Body of pancreas (tissue), 4 donors: ENCODE measurements around the gene RNU6-9. TPM values are rescaled to one million over a fixed set of nuclear protein-coding genes. Genes with fewer than 3 reads are reported as not detected.
"Not testable (repeated sequence)": the region's sequence is repeated elsewhere in the genome, so short reads cannot be mapped to it uniquely, and the experiment has no call there.

Experiments used
- ATAC-seq: fragments of 150-250 bp; one replicate; pipeline ENCODE4 v1.9.1; 2016
- DNase-seq, 4 donors: peaks; one replicate each; pipeline ENCODE4 v3.0.0-alpha.2; 2019
- H3K27ac ChIP-seq, 4 donors: fragments of 200-600 bp; sonication (generic); 1 replicate in 3 of 4; 2 replicates in 1 of 4; pipeline versions ENCODE4 v1.5.1 to v1.6.1; 2016 to 2019; ENCODE audit warnings: mild to moderate bottlenecking in 1 of 4, mixed read lengths in 1 of 4, moderate library complexity in 1 of 4
- H3K27me3 ChIP-seq, 2 donors: fragments of 200-600 bp; sonication (generic); one replicate each; pipeline ENCODE4 v1.6.0; 2016; ENCODE audit warnings: mild to moderate bottlenecking in 1 of 2
- H3K36me3 ChIP-seq, 2 donors: fragments of 200-600 bp; sonication (generic); replicated peaks in 1 of 2; 2 replicates each; pipeline ENCODE4 v1.5.1; 2016; ENCODE audit warnings: low read depth in 2 of 2; ENCODE audit not compliant: insufficient read depth in 1 of 2
- H3K4me1 ChIP-seq: fragments of 200-600 bp; sonication (generic); one replicate; pipeline ENCODE4 v1.6.0; 2016
- H3K4me3 ChIP-seq, 2 donors: fragments of 200-600 bp; sonication (generic); 1 replicate in 1 of 2; 2 replicates in 1 of 2; pipeline ENCODE4 v1.5.1; 2016 to 2019
- H3K9me3 ChIP-seq, 3 donors: fragments of 200-600 bp; sonication (generic); 1 replicate in 2 of 3; 2 replicates in 1 of 3; pipeline ENCODE4 v1.5.1; 2016
- CTCF ChIP-seq, 7 experiments: fragments of 450-650 bp in 4 of 7; fragments of 200-600 bp in 3 of 7; sonication (generic) in 3 of 7; IDR thresholded peaks; one replicate each; pipeline ENCODE4 v1.5.1; 2016 to 2019; ENCODE audit warnings: antibody characterized with exemption in 7 of 7
- POLR2A ChIP-seq, 3 donors: fragments of 450-650 bp; IDR thresholded peaks; one replicate each; pipeline ENCODE4 v1.6.1; 2016; ENCODE audit warnings: antibody characterized with exemption in 3 of 3, mild to moderate bottlenecking in 2 of 3
- WGBS, 2 donors: methylation state at CpG; one replicate each; pipeline ENCODE4 v1.1.5; 2017; 5-methylcytosine and 5-hydroxymethylcytosine counted together
- intact Hi-C: fragments of 100-400 bp; cut with DNase I; formaldehyde crosslinking; loops from one replicate; pipeline ENCODE4 v1.15.1; 2023
- total RNA-seq, 2 donors: library from RNA; depleted of rRNA; stranded (reverse); fragments of >200 nt; gene quantifications; one replicate each; pipeline ENCODE4 v1.1.0, GENCODE V29; 2016

The RNU6-9 gene
- total RNA-seq, 2 donors from 2014 or later, result not detected

GRCh38 chr19:873561-874041 lies 19.7 kb upstream of the RNU6-9 start:
- WGBS, 2 donors, result 94% methylated on average over 19 of the region's 22 CpGs; no CpG with 5 or more reads in 1 of the 2 donors
- no peaks in the 10 kb centered on the region for H3K9me3 ChIP-seq
- DNase-seq, result no peak

GRCh38 chr19:875265-875879 lies 17.9 kb upstream of the RNU6-9 start:
- no peak overlapping the region for H3K4me3 ChIP-seq
- WGBS, 2 donors, result 91 to 92% methylated on average over 18 to 19 of the region's 28 CpGs
- no peak overlapping the region for H3K27ac ChIP-seq
- DNase-seq, result no peak
- peaks cover 3% of the 10 kb centered on the region for H3K4me1 ChIP-seq
- H3K27me3 ChIP-seq, result no peaks in the 10 kb centered on the region
- TF ChIP-seq CTCF (IDR thresholded peaks at IDR 0.05) (no peak), POLR2A (IDR thresholded peaks at IDR 0.05) (no peak)
- H3K9me3 ChIP-seq, result no peaks in the 10 kb centered on the region
- no peak for ATAC-seq
- peaks cover 2 to 4% of the 10 kb centered on the region in 2 donors for H3K36me3 ChIP-seq
- intact Hi-C loops, result no loop called here

More at GRCh38 chr19:873561-874041, 19.7 kb upstream of the RNU6-9 start:
- H3K4me1 ChIP-seq, result peaks cover 3% of the 10 kb centered on the region
- no peak for TF ChIP-seq POLR2A (IDR thresholded peaks at IDR 0.05)
- intact Hi-C loops, result no loop called here
- no peaks in the 10 kb centered on the region for H3K27me3 ChIP-seq
- ATAC-seq, result no peak
- no peak overlapping the region for H3K27ac ChIP-seq
- peaks cover 2 to 8% of the 10 kb centered on the region in 2 donors for H3K36me3 ChIP-seq
- H3K4me3 ChIP-seq, result no peak overlapping the region

- Histone ChIP-seq H3K4me3 (no peak overlapping the region), H3K9me3 (no peaks in the 10 kb centered on the region), H3K27me3 (no peaks in the 10 kb centered on the region), H3K4me1 (peaks cover 3% of the 10 kb centered on the region), H3K27ac (no peak overlapping the region), H3K36me3 (peaks cover 2% of the 10 kb centered on the region in 2 donors)
- ATAC-seq (no peak), DNase-seq (no peak)
- TF ChIP-seq CTCF (IDR thresholded peaks at IDR 0.05) (no peak), POLR2A (IDR thresholded peaks at IDR 0.05) (no peak)
- intact Hi-C loops, result no loop called here
- 79 to 91% methylated on average over 14 to 17 of the region's 18 CpGs for WGBS, 2 donors
These were observed 17.2 kb upstream of the RNU6-9 start for GRCh38 chr19:876089-876488.

- 93 to 95% methylated on average over 15 to 18 of the region's 29 CpGs for WGBS, 2 donors
- Histone ChIP-seq H3K4me3 (no peak overlapping the region), H3K27me3 (no peaks in the 10 kb centered on the region), H3K27ac (no peak overlapping the region), H3K4me1 (peaks cover 3% of the 10 kb centered on the region), H3K36me3 (peaks cover 3 to 4% of the 10 kb centered on the region in 2 donors), H3K9me3 (no peaks in the 10 kb centered on the region)
- DNase-seq (no peak), ATAC-seq (no peak)
- TF ChIP-seq POLR2A (IDR thresholded peaks at IDR 0.05), result no peak
- no peak for TF ChIP-seq CTCF (IDR thresholded peaks at IDR 0.05)
- intact Hi-C loops, result no loop called here
These were observed 16.4 kb upstream of the RNU6-9 start for GRCh38 chr19:876780-877314.

- ATAC-seq, H3K27ac ChIP-seq, H3K9me3 ChIP-seq, H3K36me3 ChIP-seq, H3K27me3 ChIP-seq, DNase-seq, H3K4me1 ChIP-seq, intact Hi-C loops, H3K4me3 ChIP-seq: not testable (repeated sequence)
- WGBS, 2 donors, result 87 to 91% methylated on average over 4 to 11 of the region's 23 CpGs
These were observed 15.2 kb upstream of the RNU6-9 start for GRCh38 chr19:877992-878660.

GRCh38 chr19:878751-879561 lies 14.3 kb upstream of the RNU6-9 start:
- H3K4me3 ChIP-seq, H3K9me3 ChIP-seq, DNase-seq, H3K36me3 ChIP-seq, H3K27ac ChIP-seq, H3K4me1 ChIP-seq, ATAC-seq, intact Hi-C loops, H3K27me3 ChIP-seq: not testable (repeated sequence)
- WGBS, 2 donors, result 84 to 95% methylated on average over 13 to 17 of the region's 24 CpGs
